Dermis microvascular lymphatic vessel endothelial cell (primary cell): ENCODE data around the gene NEFH. TPM values are rescaled to one million over a fixed set of nuclear protein-coding genes. Genes with fewer than 3 reads are reported as not detected.

ENCODE experiments used
- DNase-seq, 2 donors: peaks; one replicate each; pipeline versions ENCODE4 v3.0.0 to v3.0.0-alpha.2; 2010; ENCODE audit warnings: low read depth in 2 of 2
- total RNA-seq: library from RNA; depleted of rRNA; stranded (reverse); fragments of >200 nt; gene quantifications from 2 replicates; pipeline ENCODE4 v1.2.1, GENCODE V29; 2014

NEFH gene
- total RNA-seq, 1 donor from 2014 or later: 0.13 TPM

GRCh38 chr22:29503811-29504372 lies 23.9 kb downstream of the NEFH start:
- DNase-seq: peak in 1 of 2 donors; percentile 5

DNA sequence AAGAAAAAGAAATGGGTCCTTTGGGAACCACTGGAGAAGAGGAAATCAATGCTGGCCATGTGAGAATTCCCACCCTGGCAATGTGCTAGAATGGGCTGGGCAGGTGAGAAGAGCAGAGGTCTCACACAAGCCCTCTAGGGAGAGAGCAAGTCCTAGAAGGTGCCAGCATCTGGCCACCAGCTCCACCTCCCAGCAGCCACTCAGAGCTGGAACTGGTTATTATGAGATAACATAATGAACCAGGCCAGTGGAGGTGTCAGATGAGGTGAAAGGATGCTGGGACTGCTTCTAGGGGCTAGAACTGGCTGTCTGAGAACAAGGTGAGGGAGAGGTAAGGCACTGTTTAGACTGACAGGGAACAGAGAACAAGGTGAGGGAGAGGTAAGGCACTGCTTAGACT lies 29.3 kb downstream of the NEFH start:
- DNase-seq: no peak

- DNase-seq: no peak
Measured at GRCh38 chr22:29509815-29510214, 29.8 kb downstream of the NEFH start.

GRCh38 chr22:29510542-29510941 lies 30.5 kb downstream of the NEFH start:
- DNase-seq: no peak

GRCh38 chr22:29511126-29511862 lies 31.3 kb downstream of the NEFH start:
- no peak for DNase-seq

- no peak for DNase-seq
Measured at GRCh38 chr22:29512031-29512430, 32.0 kb downstream of the NEFH start.

DNA sequence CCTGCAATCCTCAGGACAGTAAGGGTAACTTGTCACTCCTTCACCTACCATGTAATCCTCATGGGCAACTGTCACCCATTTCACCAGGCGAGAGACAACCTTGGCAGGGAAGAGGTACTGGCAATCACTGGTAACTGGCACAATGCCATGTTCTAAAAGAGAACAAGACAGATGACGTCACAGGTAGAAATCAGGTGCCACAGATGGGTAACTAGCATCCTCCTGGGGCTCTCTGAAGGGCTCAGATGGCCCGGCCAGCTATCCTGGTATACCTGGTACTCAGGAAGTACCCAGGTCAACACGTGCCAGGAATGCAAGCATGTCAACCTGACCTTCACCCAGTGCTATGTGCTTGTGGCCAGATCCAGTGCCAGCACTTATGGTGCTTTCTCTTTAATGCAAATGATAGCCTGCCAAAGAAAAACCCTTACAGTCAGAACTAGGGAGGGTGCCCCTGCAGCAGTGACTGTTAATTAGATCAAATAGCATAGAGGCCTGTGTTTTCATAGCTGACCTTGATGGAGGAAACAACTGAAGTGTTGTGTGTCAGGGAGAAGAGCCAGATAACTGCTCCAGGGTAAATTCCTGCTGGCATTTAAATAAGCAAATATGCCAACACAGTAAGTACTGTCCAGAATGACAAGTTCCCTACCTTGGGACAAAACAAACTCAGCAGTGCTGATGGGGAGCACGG lies 37.3 kb downstream of the NEFH start:
- no peak for DNase-seq

DNA sequence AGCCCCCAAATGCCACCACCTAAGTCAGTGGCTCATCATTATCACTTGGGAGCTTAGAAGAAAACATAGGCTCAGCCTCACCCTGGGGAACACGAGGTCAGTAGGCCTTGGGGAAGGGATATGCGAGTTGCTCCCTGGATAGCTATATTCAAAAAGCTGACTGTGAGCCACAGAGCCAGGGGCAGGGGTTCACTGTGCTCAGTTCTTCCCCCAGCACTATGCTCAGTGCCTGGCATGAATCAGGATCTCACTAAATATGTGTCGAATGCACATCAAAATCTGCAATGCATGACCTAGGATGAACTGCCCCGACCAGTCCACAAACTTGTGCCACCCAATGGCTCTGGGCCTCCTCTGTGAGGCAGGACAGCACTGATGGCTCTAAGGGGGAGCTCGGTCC lies 38.4 kb downstream of the NEFH start:
- no peak for DNase-seq

DNA sequence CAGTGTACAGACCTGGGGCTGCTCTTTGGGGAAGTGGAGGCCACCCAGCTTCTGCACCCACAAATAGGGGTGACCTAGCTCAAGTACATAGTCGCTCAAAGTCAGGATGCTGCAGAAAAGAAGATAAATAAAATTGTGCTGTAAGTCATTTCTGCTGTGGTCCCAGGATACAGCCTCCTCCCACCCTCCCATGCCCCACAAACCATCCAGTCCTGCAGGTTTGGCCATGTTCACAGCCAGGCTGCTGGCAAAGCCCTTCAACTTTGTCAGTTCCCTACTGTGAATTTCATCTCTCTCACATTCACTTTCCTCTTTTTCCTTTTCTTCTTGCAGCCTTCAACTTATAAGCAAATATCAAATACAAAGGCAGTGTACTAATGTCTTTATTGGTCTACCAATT lies 40.0 kb downstream of the NEFH start:
- no peak for DNase-seq

GRCh38 chr22:29520851-29521250 lies 40.8 kb downstream of the NEFH start:
- DNase-seq: peak in 1 of 2 donors; percentile 89

DNA sequence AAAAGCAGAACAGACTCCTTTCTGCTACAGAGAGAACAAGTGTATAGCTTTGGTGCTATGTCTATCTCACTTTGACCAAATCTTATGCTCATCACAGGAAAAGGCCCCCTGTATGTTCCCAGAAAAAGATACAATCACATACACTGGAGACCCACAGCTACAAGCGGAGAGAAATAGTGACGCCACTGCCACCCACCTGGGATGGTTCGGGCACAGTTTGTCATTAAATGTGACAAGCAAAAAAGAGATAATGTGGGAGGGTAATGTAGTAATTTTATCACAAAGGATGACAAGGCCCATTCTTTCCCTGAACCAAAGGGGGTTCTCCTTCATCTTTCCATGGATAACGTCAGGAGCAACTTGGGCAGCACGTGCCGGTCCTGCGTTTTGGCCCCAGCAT lies 41.5 kb downstream of the NEFH start:
- no peak for DNase-seq

DNA sequence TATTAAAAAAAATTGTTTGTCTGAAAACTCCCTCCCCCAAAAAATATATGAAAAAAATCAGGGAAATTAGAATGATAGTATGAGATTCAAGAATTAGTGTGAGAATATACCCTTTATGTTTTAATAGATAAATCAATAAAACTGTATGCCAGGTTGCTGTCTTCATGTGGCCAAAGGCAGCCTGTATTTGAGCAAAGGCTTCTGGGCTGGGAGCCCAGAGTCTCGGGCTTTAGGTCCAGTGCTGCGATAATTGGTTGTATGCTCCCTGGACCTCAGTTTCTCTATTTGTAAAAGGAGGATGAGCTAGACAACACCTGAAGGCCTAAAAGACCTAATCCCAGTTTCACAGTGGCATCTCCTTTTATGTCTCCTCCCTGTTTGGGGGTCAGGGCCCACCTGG lies 43.7 kb downstream of the NEFH start:
- DNase-seq: no peak

GRCh38 chr22:29524442-29525191 lies 44.6 kb downstream of the NEFH start:
- DNase-seq: peak in 1 of 2 donors; percentile 40

DNA sequence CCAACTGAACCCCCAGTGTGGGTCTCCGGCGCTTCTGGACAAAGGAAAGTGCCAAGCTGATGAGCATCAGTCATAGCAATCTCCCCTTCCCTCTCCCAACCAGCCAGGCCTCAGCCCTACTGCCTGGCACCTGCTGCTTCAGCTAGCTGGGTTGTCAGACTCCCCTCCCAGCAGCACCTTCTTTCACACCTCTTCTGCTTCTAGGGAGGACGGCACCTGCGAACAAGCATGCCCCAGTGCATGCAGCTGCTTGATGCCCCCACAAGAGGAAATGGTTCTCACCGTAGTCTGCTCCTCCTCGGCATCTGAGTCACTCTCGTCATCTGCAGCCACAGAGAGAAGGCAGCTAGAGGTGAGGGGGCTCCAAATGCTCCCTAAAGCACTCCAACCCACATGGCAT lies 48.1 kb downstream of the NEFH start:
- DNase-seq: no peak

DNA sequence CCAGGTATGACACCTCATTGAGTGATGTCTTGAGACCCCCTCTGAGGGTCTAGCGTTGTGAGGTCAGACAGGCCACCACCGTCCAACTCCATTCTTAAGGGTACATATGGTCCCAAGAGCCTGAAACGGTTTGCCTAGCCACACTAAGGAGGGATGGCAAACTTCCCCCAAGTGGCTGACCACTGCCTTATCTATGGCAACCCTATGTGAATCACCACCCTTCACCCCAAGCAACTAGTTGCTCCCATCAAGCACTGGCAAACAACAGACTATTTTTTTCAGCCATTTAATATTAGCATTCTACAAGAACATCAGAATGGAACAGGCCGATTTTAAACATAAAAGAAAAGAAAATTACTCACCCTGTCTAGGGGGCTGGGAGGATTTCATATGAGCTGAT lies 50.7 kb downstream of the NEFH start:
- DNase-seq: no peak

DNA sequence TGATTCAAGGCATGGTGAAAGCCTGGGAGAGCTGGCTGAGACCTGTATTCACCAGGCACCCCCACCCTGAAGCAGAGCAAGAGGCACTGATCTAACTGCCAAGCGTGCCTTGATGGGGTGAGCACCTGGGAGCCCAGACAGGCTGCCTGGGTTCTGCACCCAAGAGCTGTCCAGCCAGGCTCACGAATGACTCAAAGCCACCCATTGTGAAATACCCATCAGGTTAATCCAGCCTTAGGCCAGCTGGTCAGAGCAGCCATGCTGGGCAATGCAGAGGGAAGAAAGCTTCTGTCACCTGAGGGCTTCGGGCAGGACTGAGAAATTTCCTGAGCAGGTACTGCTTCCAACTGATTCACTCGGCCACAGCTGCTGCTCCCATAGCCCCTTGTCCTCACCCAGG lies 51.4 kb downstream of the NEFH start:
- DNase-seq: no peak

DNA sequence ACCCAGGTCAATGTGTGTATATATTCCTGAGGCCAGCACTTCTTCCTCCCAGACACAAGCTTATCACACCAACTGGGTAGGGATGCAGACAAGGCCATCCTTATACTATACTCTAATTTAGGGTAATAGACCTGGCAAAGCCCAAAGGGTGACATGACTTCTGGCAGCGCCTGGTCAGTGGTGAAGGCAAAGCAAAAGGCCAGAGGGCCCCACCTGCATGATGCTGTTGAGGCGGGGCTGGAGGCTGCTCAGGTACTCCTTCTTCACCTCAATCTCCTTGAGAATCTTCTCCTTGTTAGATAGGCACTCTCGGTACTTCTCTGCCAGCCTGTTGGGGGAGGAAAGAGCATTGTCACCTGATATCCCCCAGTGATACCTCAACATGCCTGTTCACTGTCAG lies 56.4 kb downstream of the NEFH start:
- DNase-seq: no peak

- peak; percentile 3 to 56 for DNase-seq
Measured at GRCh38 chr22:29539105-29539504, 59.1 kb downstream of the NEFH start.
